ENCODE data around the gene ETFA. TPM values are rescaled to one million over a fixed set of nuclear protein-coding genes. Genes with fewer than 3 reads are reported as not detected.

Gene ETFA
- total RNA-seq, 4 donors from 2014 or later: 62.7 to 88.4 (median 75.9) TPM

GRCh38 chr15:76260246-76260938 is 50.9 kb downstream of the ETFA start:
- no peaks in the 10 kb centered on the region for H3K4me1 ChIP-seq
- H3K27ac ChIP-seq: no peak overlapping the region
- peaks cover 16 to 25% of the 10 kb centered on the region in 2 donors for H3K36me3 ChIP-seq
- WGBS, 2 donors: 95 to 97% methylated on average over 10 to 12 of the region's 12 CpGs
- H3K4me3 ChIP-seq (replicated peaks in 1 of 3): no peak overlapping the region
- intact Hi-C loops (cut with DNase I): no loop called here
- no peak for DNase-seq
- H3K9me3 ChIP-seq: no peaks in the 10 kb centered on the region
- no peak for TF ChIP-seq POLR2A (IDR thresholded peaks at IDR 0.05)
- TF ChIP-seq, protein P1, sequence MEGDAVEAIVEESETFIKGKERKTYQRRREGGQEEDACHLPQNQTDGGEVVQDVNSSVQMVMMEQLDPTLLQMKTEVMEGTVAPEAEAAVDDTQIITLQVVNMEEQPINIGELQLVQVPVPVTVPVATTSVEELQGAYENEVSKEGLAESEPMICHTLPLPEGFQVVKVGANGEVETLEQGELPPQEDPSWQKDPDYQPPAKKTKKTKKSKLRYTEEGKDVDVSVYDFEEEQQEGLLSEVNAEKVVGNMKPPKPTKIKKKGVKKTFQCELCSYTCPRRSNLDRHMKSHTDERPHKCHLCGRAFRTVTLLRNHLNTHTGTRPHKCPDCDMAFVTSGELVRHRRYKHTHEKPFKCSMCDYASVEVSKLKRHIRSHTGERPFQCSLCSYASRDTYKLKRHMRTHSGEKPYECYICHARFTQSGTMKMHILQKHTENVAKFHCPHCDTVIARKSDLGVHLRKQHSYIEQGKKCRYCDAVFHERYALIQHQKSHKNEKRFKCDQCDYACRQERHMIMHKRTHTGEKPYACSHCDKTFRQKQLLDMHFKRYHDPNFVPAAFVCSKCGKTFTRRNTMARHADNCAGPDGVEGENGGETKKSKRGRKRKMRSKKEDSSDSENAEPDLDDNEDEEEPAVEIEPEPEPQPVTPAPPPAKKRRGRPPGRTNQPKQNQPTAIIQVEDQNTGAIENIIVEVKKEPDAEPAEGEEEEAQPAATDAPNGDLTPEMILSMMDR (IDR thresholded peaks at IDR 0.05): no peak
- no peaks in the 10 kb centered on the region for H3K27me3 ChIP-seq

DNA sequence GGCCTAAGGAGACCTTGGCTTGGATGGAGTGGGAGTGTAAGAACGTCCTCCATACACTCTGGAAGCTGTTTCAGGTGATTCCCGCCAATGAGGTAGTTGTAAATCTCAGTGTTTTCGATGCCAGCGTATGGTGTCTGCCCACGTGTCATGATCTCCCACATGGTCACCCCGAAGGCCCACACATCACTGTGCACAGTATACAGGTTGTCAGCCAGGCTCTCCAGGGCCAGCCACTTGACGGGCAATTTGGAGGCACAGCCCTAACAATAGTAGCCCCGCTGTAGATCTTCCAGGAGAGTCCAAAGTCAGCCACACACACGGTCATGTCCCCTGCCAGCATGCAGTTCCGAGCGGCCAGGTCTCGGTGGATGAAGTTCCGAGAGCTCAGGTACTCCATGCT is 51.9 kb downstream of the ETFA start:
- TF ChIP-seq, protein P1 (IDR thresholded peaks at IDR 0.05): no peak
- TF ChIP-seq POLR2A (IDR thresholded peaks at IDR 0.05): no peak
- no peaks in the 10 kb centered on the region for H3K9me3 ChIP-seq
- WGBS, 2 donors: 94 to 100% methylated on average over 5 to 13 of the region's 13 CpGs
- peaks cover 15 to 16% of the 10 kb centered on the region in 2 donors for H3K36me3 ChIP-seq
- no peak overlapping the region for H3K4me3 ChIP-seq (replicated peaks in 1 of 3)
- no peak overlapping the region for H3K27ac ChIP-seq
- H3K4me1 ChIP-seq: no peaks in the 10 kb centered on the region
- H3K27me3 ChIP-seq: no peaks in the 10 kb centered on the region
- DNase-seq: no peak
- intact Hi-C loops (cut with DNase I): no loop called here

- Histone ChIP-seq H3K36me3 (peaks cover 12 to 14% of the 10 kb centered on the region in 2 donors), H3K4me1 (no peaks in the 10 kb centered on the region), H3K27ac (no peak overlapping the region), H3K27me3 (no peaks in the 10 kb centered on the region), H3K9me3 (no peaks in the 10 kb centered on the region), H3K4me3 (replicated peaks in 1 of 3) (no peak overlapping the region)
- WGBS, 2 donors: 91 to 100% methylated on average over 1 to 3 of the region's 3 CpGs
- intact Hi-C loops (cut with DNase I): no loop called here
- no peak for TF ChIP-seq POLR2A (IDR thresholded peaks at IDR 0.05)
- TF ChIP-seq, protein P1 (IDR thresholded peaks at IDR 0.05): no peak
- DNase-seq: no peak
Measured at GRCh38 chr15:76258460-76258859, 52.8 kb downstream of the ETFA start.

DNA sequence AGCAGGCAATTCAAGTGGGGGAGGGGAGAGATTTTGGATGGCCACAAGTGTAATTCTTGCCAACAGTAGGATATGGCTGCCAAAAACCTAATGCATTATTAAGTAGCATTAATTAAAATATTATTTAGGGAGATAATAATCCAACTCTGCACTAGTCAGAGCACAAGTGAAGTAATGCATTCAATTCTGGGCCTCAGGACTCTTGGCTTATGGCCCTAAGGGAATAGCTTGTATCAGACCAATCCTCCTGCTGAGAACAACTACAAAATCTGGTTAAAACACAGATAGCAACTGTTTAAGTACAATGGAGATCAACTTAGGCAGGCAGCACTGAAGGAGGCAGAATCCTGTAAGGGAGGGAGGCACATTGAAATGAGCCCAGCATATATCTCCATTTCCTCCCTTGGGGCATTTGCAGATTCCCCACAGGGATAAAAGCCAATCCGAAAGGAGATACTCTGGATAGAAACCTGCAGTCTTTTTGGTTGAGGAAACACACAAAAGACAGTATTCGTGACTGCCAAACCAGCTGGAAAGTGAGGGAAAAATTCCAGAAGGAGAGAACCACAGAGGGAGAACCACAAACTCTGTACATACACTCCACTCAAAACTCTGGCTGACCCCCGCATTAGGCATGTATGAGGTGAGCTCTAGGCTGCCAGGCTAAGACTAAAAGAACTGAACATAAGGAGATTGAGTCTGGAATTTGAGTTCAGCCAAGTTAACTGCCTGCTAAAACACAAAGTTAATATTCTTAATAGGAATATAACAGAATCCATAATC is 57.4 kb downstream of the ETFA start:
- intact Hi-C loops (cut with DNase I): no loop called here
- WGBS, 2 donors: 83 to 93% methylated on average over 3 of the region's 3 CpGs
- H3K9me3 ChIP-seq: no peaks in the 10 kb centered on the region
- H3K4me1 ChIP-seq: no peaks in the 10 kb centered on the region
- H3K27me3 ChIP-seq: no peaks in the 10 kb centered on the region
- TF ChIP-seq, protein P1 (IDR thresholded peaks at IDR 0.05): no peak
- no peak for TF ChIP-seq POLR2A (IDR thresholded peaks at IDR 0.05)
- H3K27ac ChIP-seq: no peak overlapping the region
- no peak for DNase-seq
- H3K36me3 ChIP-seq: no peaks in the 10 kb centered on the region
- H3K4me3 ChIP-seq (replicated peaks in 1 of 3): no peak overlapping the region

GRCh38 chr15:76252249-76252648 is 59.0 kb downstream of the ETFA start:
- Histone ChIP-seq H3K4me3 (replicated peaks in 1 of 3) (no peak overlapping the region), H3K36me3 (no peaks in the 10 kb centered on the region), H3K4me1 (no peaks in the 10 kb centered on the region), H3K9me3 (no peaks in the 10 kb centered on the region), H3K27me3 (no peaks in the 10 kb centered on the region), H3K27ac (no peak overlapping the region)
- DNase-seq: no peak
- WGBS, 2 donors: 80% methylated on average over 2 of the region's 2 CpGs
- TF ChIP-seq, protein P1 (IDR thresholded peaks at IDR 0.05): no peak
- no peak for TF ChIP-seq POLR2A (IDR thresholded peaks at IDR 0.05)
- intact Hi-C loops (cut with DNase I): no loop called here

Data from thyroid gland (tissue), 4 donors.